Left forelimb (tissue), 1 donor: ENCODE measurements around the gene FBXW2.
"Not testable (repeated sequence)": the region's sequence is repeated elsewhere in the genome, so short reads cannot be mapped to it uniquely, and the experiment has no call there.

Experiments
- DNase-seq: peaks from one replicate; pipeline ENCODE4 v3.0.0-alpha.2; 2018; ENCODE audit warnings: low spot score

FBXW2 gene

GRCh38 chr9:120792898-120793765 lies at the start of gene FBXW2:
FBXW2 (minus strand) TSS chr9:120793416; CDS start chr9:120788258, 5,158 bp downstream.
- DNase-seq, result peak; percentile 97

- no peak for DNase-seq
Measured at GRCh38 chr9:120841930-120842684, 48.9 kb upstream of the FBXW2 start.

- no peak for DNase-seq
Measured at GRCh38 chr9:120839146-120839545, 45.9 kb upstream of the FBXW2 start.

- no peak for DNase-seq
Measured at GRCh38 chr9:120837921-120838320, 44.7 kb upstream of the FBXW2 start.

GRCh38 chr9:120833325-120833724 lies 40.1 kb upstream of the FBXW2 start:
- DNase-seq, result no peak

GRCh38 chr9:120832807-120833206 lies 39.6 kb upstream of the FBXW2 start:
- no peak for DNase-seq

GRCh38 chr9:120830865-120831264 lies 37.6 kb upstream of the FBXW2 start:
- DNase-seq, result no peak

GRCh38 chr9:120830151-120830550 lies 36.9 kb upstream of the FBXW2 start:
- DNase-seq, result no peak

GRCh38 chr9:120829650-120830049 lies 36.4 kb upstream of the FBXW2 start:
- no peak for DNase-seq

GRCh38 chr9:120820095-120820494 lies 26.9 kb upstream of the FBXW2 start:
- no peak for DNase-seq

- no peak for DNase-seq
Measured at GRCh38 chr9:120818595-120818994, 25.4 kb upstream of the FBXW2 start.

- no peak for DNase-seq
Measured at GRCh38 chr9:120815075-120815474, 21.9 kb upstream of the FBXW2 start.

- DNase-seq, result no peak
Measured at GRCh38 chr9:120808931-120809330, 15.7 kb upstream of the FBXW2 start.

GRCh38 chr9:120807607-120808379 lies 14.6 kb upstream of the FBXW2 start:
- no peak for DNase-seq

GRCh38 chr9:120804784-120805363 lies 11.7 kb upstream of the FBXW2 start:
- DNase-seq, result not testable (repeated sequence)

GRCh38 chr9:120801441-120801840 lies 8.2 kb upstream of the FBXW2 start:
- DNase-seq, result no peak

GRCh38 chr9:120791161-120791560 lies 2.1 kb downstream of the FBXW2 start:
- DNase-seq, result no peak

GRCh38 chr9:120787933-120788332 lies 5.3 kb downstream of the FBXW2 start:
- no peak for DNase-seq

GRCh38 chr9:120783602-120784047 lies 9.6 kb downstream of the FBXW2 start:
- DNase-seq, result no peak

GRCh38 chr9:120781236-120781635 lies 12.0 kb downstream of the FBXW2 start:
- DNase-seq, result no peak

GRCh38 chr9:120780367-120780766 lies 12.8 kb downstream of the FBXW2 start:
- DNase-seq, result no peak

GRCh38 chr9:120779227-120779626 lies 14.0 kb downstream of the FBXW2 start:
- DNase-seq, result no peak
